ENCODE measurements around the gene WDFY3.

WDFY3 gene

DNA sequence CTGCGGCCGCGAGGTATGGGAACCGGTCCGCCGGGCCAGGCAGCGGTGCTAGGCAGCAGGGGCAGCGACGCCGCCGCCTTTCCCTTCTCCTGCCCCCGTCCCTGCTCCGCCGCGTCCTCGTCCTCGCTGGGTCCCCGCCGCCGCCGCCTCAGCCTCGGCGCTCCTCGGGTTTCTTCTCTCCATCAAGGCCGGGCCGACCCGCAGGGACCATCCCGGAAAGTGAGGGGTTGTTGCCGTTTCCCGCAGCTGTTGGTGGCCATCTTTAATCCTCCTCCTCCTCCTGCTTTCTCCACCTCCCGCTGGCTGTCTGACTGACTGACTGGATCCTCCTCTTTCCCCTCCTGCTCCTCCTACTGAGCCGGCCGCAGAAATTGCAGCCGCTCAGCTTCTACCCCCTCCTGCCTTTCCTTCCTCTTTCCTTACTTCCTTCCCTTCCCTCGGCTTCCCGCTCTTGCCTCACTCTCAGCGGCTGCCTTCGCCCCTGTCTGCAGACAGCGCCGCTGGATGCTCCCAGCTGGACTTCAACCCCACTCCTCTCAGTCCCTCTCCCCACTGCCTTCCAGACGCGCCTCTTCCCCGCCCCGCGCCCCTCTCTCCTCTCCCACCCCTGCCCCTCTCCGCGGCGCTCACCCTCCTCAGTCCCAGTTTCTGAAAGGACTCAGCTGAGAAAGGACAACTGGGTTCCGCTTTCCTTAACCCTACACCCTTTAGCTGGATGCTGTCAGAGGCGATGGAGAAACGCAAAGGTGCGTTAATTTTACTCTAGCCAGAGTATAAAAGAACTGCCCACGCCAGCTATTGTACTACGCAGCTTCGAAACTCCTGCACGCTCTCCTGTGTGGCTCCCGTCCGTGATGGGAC lies at the start of gene WDFY3:
WDFY3 (minus strand) TSS at position 309 of the 861 bp plus-strand sequence. CDS start 106,099 bp downstream, outside the sequence.
- no peaks in the 10 kb centered on the region for H3K36me3 ChIP-seq (ENCODE audit: control insufficient read depth in 5 of 5, insufficient read depth in 5 of 5, low read length in 5 of 5)
- H3K9me3 ChIP-seq (ENCODE audit: control insufficient read depth in 5 of 5, low read length in 5 of 5): no peaks in the 10 kb centered on the region
- peaks cover 0 to 34% (median 24%) of the 10 kb centered on the region in 5 donors for H3K4me1 ChIP-seq (ENCODE audit: control insufficient read depth in 5 of 5, insufficient read depth in 5 of 5, low read length in 5 of 5)
- H3K27me3 ChIP-seq (ENCODE audit: control insufficient read depth in 5 of 5, insufficient read depth in 4 of 5, low read length in 5 of 5): no peaks in the 10 kb centered on the region
- H3K9ac ChIP-seq (ENCODE audit: low read length in 5 of 5): peak within 1 kb of the TSS; percentile 82 to 91 (median 86)
- peak within 1 kb of the TSS; percentile 80 to 95 (median 87) for H3K4me3 ChIP-seq (ENCODE audit: low read depth in 1 of 5, low read length in 5 of 5)
- peak within 1 kb of the TSS; percentile 92 for H3K27ac ChIP-seq (ENCODE audit: low read depth, low read length)

- Histone ChIP-seq H3K4me1 (ENCODE audit: control insufficient read depth in 5 of 5, insufficient read depth in 5 of 5, low read length in 5 of 5) (no peaks in the 10 kb centered on the region), H3K27me3 (ENCODE audit: control insufficient read depth in 5 of 5, insufficient read depth in 4 of 5, low read length in 5 of 5) (no peaks in the 10 kb centered on the region), H3K36me3 (ENCODE audit: control insufficient read depth in 5 of 5, insufficient read depth in 5 of 5, low read length in 5 of 5) (no peaks in the 10 kb centered on the region), H3K4me3 (ENCODE audit: low read depth in 1 of 5, low read length in 5 of 5) (no peak overlapping the region), H3K9me3 (ENCODE audit: control insufficient read depth in 5 of 5, low read length in 5 of 5) (no peaks in the 10 kb centered on the region), H3K9ac (ENCODE audit: low read length in 5 of 5) (no peak overlapping the region), H3K27ac (ENCODE audit: low read depth, low read length) (no peak overlapping the region)
These were observed 39.4 kb upstream of the WDFY3 start for GRCh38 chr4:85005865-85006377.

- H3K27me3 ChIP-seq (ENCODE audit: control insufficient read depth in 5 of 5, insufficient read depth in 4 of 5, low read length in 5 of 5): no peaks in the 10 kb centered on the region
- no peak overlapping the region for H3K27ac ChIP-seq (ENCODE audit: low read depth, low read length)
- H3K9me3 ChIP-seq (ENCODE audit: control insufficient read depth in 5 of 5, low read length in 5 of 5): no peaks in the 10 kb centered on the region
- no peaks in the 10 kb centered on the region for H3K4me1 ChIP-seq (ENCODE audit: control insufficient read depth in 5 of 5, insufficient read depth in 5 of 5, low read length in 5 of 5)
- H3K36me3 ChIP-seq (ENCODE audit: control insufficient read depth in 5 of 5, insufficient read depth in 5 of 5, low read length in 5 of 5): no peaks in the 10 kb centered on the region
- H3K9ac ChIP-seq (ENCODE audit: low read length in 5 of 5): no peak overlapping the region
- H3K4me3 ChIP-seq (ENCODE audit: low read depth in 1 of 5, low read length in 5 of 5): no peak overlapping the region
These were observed 33.9 kb upstream of the WDFY3 start for GRCh38 chr4:85000343-85000742.

DNA sequence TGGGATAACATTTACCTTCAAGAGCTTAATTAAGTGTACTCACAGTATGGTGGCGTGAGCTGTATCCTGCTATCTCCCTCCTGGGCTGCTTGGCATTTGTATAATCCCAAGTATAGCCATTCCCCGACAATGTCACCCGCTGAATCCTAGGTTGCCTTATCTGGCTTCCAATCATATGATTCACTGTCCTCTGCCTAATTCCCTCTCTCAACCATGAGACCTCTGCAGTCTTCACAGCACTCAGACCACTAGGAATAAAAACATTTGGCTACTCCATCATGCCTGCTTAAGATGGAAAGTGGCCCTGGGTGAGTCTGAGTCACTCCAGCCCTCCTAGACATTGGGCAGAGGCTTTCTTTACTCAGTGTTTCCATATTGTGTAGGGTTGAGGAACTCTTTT lies 28.9 kb upstream of the WDFY3 start:
- Histone ChIP-seq H3K27me3 (ENCODE audit: control insufficient read depth in 5 of 5, insufficient read depth in 4 of 5, low read length in 5 of 5) (no peaks in the 10 kb centered on the region), H3K9ac (ENCODE audit: low read length in 5 of 5) (no peak overlapping the region), H3K9me3 (ENCODE audit: control insufficient read depth in 5 of 5, low read length in 5 of 5) (no peaks in the 10 kb centered on the region), H3K36me3 (ENCODE audit: control insufficient read depth in 5 of 5, insufficient read depth in 5 of 5, low read length in 5 of 5) (no peaks in the 10 kb centered on the region), H3K4me1 (ENCODE audit: control insufficient read depth in 5 of 5, insufficient read depth in 5 of 5, low read length in 5 of 5) (peaks cover 0 to 4% (median 0%) of the 10 kb centered on the region in 5 donors), H3K27ac (ENCODE audit: low read depth, low read length) (no peak overlapping the region), H3K4me3 (ENCODE audit: low read depth in 1 of 5, low read length in 5 of 5) (no peak overlapping the region)

GRCh38 chr4:84994280-84994679 lies 27.8 kb upstream of the WDFY3 start:
- H3K36me3 ChIP-seq (ENCODE audit: control insufficient read depth in 5 of 5, insufficient read depth in 5 of 5, low read length in 5 of 5): no peaks in the 10 kb centered on the region
- H3K27ac ChIP-seq (ENCODE audit: low read depth, low read length): no peak overlapping the region
- H3K4me1 ChIP-seq (ENCODE audit: control insufficient read depth in 5 of 5, insufficient read depth in 5 of 5, low read length in 5 of 5): peaks cover 0 to 4% (median 0%) of the 10 kb centered on the region in 5 donors
- no peaks in the 10 kb centered on the region for H3K27me3 ChIP-seq (ENCODE audit: control insufficient read depth in 5 of 5, insufficient read depth in 4 of 5, low read length in 5 of 5)
- H3K9ac ChIP-seq (ENCODE audit: low read length in 5 of 5): no peak overlapping the region
- peak overlapping the region in 4 of 5 donors; percentile 23 to 64 (median 48) for H3K4me3 ChIP-seq (ENCODE audit: low read depth in 1 of 5, low read length in 5 of 5)
- H3K9me3 ChIP-seq (ENCODE audit: control insufficient read depth in 5 of 5, low read length in 5 of 5): no peaks in the 10 kb centered on the region

GRCh38 chr4:84985952-84986351 lies 19.5 kb upstream of the WDFY3 start:
- no peak overlapping the region for H3K4me3 ChIP-seq (ENCODE audit: low read depth in 1 of 5, low read length in 5 of 5)
- H3K36me3 ChIP-seq (ENCODE audit: control insufficient read depth in 5 of 5, insufficient read depth in 5 of 5, low read length in 5 of 5): peaks cover 0 to 8% (median 0%) of the 10 kb centered on the region in 5 donors
- no peak overlapping the region for H3K27ac ChIP-seq (ENCODE audit: low read depth, low read length)
- H3K27me3 ChIP-seq (ENCODE audit: control insufficient read depth in 5 of 5, insufficient read depth in 4 of 5, low read length in 5 of 5): no peaks in the 10 kb centered on the region
- no peak overlapping the region for H3K9ac ChIP-seq (ENCODE audit: low read length in 5 of 5)
- no peaks in the 10 kb centered on the region for H3K4me1 ChIP-seq (ENCODE audit: control insufficient read depth in 5 of 5, insufficient read depth in 5 of 5, low read length in 5 of 5)
- H3K9me3 ChIP-seq (ENCODE audit: control insufficient read depth in 5 of 5, low read length in 5 of 5): peaks cover 0 to 5% (median 0%) of the 10 kb centered on the region in 5 donors

DNA sequence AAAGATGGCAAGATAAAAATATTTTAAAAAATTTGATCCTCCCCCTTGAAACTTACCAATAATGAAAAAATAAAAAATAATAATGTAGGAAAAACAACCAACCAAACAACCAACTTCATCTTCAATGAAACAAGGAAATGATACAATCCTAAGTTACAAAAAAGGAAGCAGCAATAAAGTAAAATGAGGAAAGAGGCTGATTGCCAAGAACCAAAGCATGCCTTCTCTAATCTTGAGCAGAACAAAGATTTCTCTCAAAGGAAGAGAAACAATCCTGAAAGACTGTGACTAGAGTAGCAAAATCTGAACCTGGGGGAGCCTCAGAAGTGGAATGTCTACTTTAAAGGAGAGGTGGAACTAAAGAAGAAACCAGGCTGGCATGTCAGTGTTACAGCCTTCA lies 10.9 kb upstream of the WDFY3 start:
- Histone ChIP-seq H3K9ac (ENCODE audit: low read length in 5 of 5) (no peak overlapping the region), H3K4me1 (ENCODE audit: control insufficient read depth in 5 of 5, insufficient read depth in 5 of 5, low read length in 5 of 5) (peaks cover 0 to 5% (median 0%) of the 10 kb centered on the region in 5 donors), H3K27me3 (ENCODE audit: control insufficient read depth in 5 of 5, insufficient read depth in 4 of 5, low read length in 5 of 5) (no peaks in the 10 kb centered on the region), H3K36me3 (ENCODE audit: control insufficient read depth in 5 of 5, insufficient read depth in 5 of 5, low read length in 5 of 5) (no peaks in the 10 kb centered on the region), H3K27ac (ENCODE audit: low read depth, low read length) (no peak overlapping the region), H3K4me3 (ENCODE audit: low read depth in 1 of 5, low read length in 5 of 5) (no peak overlapping the region), H3K9me3 (ENCODE audit: control insufficient read depth in 5 of 5, low read length in 5 of 5) (no peaks in the 10 kb centered on the region)

DNA sequence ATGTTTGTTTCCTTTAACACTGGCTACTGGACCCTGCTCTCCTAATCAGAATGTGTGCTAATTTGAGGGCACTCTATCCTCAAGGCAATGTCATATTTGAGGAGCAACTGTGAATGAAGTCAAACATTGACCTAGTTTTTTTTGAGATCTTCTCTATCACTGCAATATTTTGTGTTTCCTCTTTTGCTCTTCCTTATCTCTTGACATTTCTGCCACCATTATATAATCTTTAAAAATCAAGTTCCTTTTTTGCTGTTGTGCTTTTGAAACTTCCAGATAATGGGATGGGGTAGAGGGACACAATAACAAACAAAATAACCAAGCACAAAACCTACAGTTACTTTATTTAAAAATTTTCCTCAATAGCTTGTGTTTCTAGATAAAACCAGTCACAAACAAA lies 7.4 kb upstream of the WDFY3 start:
- Histone ChIP-seq H3K9me3 (ENCODE audit: control insufficient read depth in 5 of 5, low read length in 5 of 5) (no peaks in the 10 kb centered on the region), H3K4me1 (ENCODE audit: control insufficient read depth in 5 of 5, insufficient read depth in 5 of 5, low read length in 5 of 5) (peaks cover 0 to 6% (median 5%) of the 10 kb centered on the region in 5 donors), H3K27me3 (ENCODE audit: control insufficient read depth in 5 of 5, insufficient read depth in 4 of 5, low read length in 5 of 5) (no peaks in the 10 kb centered on the region), H3K9ac (ENCODE audit: low read length in 5 of 5) (no peak overlapping the region), H3K27ac (ENCODE audit: low read depth, low read length) (no peak overlapping the region), H3K4me3 (ENCODE audit: low read depth in 1 of 5, low read length in 5 of 5) (no peak overlapping the region), H3K36me3 (ENCODE audit: control insufficient read depth in 5 of 5, insufficient read depth in 5 of 5, low read length in 5 of 5) (no peaks in the 10 kb centered on the region)

GRCh38 chr4:84971319-84971932 lies 4.9 kb upstream of the WDFY3 start:
- Histone ChIP-seq H3K9me3 (ENCODE audit: control insufficient read depth in 5 of 5, low read length in 5 of 5) (no peaks in the 10 kb centered on the region), H3K4me3 (ENCODE audit: low read depth in 1 of 5, low read length in 5 of 5) (no peak overlapping the region), H3K4me1 (ENCODE audit: control insufficient read depth in 5 of 5, insufficient read depth in 5 of 5, low read length in 5 of 5) (peaks cover 0 to 17% (median 11%) of the 10 kb centered on the region in 5 donors), H3K9ac (ENCODE audit: low read length in 5 of 5) (no peak overlapping the region), H3K36me3 (ENCODE audit: control insufficient read depth in 5 of 5, insufficient read depth in 5 of 5, low read length in 5 of 5) (no peaks in the 10 kb centered on the region), H3K27me3 (ENCODE audit: control insufficient read depth in 5 of 5, insufficient read depth in 4 of 5, low read length in 5 of 5) (no peaks in the 10 kb centered on the region), H3K27ac (ENCODE audit: low read depth, low read length) (no peak overlapping the region)

DNA sequence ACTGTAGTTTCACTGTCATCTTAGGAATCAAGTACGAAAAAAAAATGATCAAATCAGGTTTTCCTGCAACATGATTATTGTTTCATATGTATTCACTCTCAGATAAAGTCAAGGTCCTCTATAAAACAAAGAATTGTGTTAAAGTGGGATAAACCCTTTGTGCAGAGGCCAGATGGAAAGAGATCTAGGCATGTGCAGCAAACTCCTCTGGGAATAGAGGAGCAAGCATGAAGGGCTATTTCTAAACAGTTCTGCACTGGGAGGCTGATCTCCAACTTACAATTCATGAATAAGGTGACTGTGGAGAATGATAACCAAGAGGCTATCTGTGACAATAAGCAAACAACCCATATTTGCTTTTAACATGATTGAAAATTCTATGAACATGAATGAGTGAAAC lies 2.4 kb upstream of the WDFY3 start:
- Histone ChIP-seq H3K9me3 (ENCODE audit: control insufficient read depth in 5 of 5, low read length in 5 of 5) (no peaks in the 10 kb centered on the region), H3K9ac (ENCODE audit: low read length in 5 of 5) (no peak overlapping the region), H3K4me1 (ENCODE audit: control insufficient read depth in 5 of 5, insufficient read depth in 5 of 5, low read length in 5 of 5) (peaks cover 0 to 34% (median 26%) of the 10 kb centered on the region in 5 donors), H3K27ac (ENCODE audit: low read depth, low read length) (no peak overlapping the region), H3K27me3 (ENCODE audit: control insufficient read depth in 5 of 5, insufficient read depth in 4 of 5, low read length in 5 of 5) (no peaks in the 10 kb centered on the region), H3K4me3 (ENCODE audit: low read depth in 1 of 5, low read length in 5 of 5) (no peak overlapping the region), H3K36me3 (ENCODE audit: control insufficient read depth in 5 of 5, insufficient read depth in 5 of 5, low read length in 5 of 5) (no peaks in the 10 kb centered on the region)

Measured in subcutaneous abdominal adipose tissue (tissue), 5 donors.